MCF 10A (cell line): ENCODE data around the gene TAF6L. TPM values are rescaled to one million over a fixed set of nuclear protein-coding genes. Genes with fewer than 3 reads are reported as not detected.

Experiments
- BruUV-seq: library from RNA; stranded (reverse); fragments of 400-500 nt; replicated peaks from 2 replicates; lab custom pipeline; 2021; lab: Mats Ljungman, UMichigan
- CTCF ChIA-PET: fragments of 300-600 bp; sonication (Branson Sonifier 250); formaldehyde crosslinking; extraction: SDS; loops from one replicate; lab custom pipeline; 2021; ENCODE audit warnings: antibody characterized with exemption, inconsistent platforms; lab: Yijun Ruan, JAX
- POLR2A ChIA-PET: fragments of 300-600, 350-650 bp; sonication (Branson Sonifier 250); formaldehyde crosslinking; extraction: SDS; loops from one replicate; lab custom pipeline; 2020; ENCODE audit warnings: antibody characterized with exemption, inconsistent platforms; lab: Yijun Ruan, JAX
- DNase-seq: peaks from one replicate; pipeline ENCODE4 v3.0.0-alpha.2; 2018; ENCODE audit not compliant: unreplicated experiment
- H3K27ac Mint-ChIP-seq: one replicate; pipeline ENCODE4 v1.8.0; 2022; ENCODE audit warnings: mild to moderate bottlenecking, low read depth, mixed read lengths; ENCODE audit not compliant: unreplicated experiment
- H3K27me3 Mint-ChIP-seq: one replicate; pipeline ENCODE4 v1.8.0; 2022; ENCODE audit warnings: mixed read lengths; ENCODE audit not compliant: insufficient read depth, unreplicated experiment
- H3K36me3 Mint-ChIP-seq: one replicate; pipeline ENCODE4 v1.8.0; 2022; ENCODE audit warnings: mild to moderate bottlenecking, moderate library complexity, mixed read lengths; ENCODE audit not compliant: insufficient read depth, unreplicated experiment
- H3K4me1 Mint-ChIP-seq: one replicate; pipeline ENCODE4 v1.8.0; 2022; ENCODE audit warnings: mixed read lengths; ENCODE audit not compliant: insufficient read depth, unreplicated experiment
- H3K4me3 Mint-ChIP-seq: one replicate; pipeline ENCODE4 v1.8.0; 2022; ENCODE audit warnings: mild to moderate bottlenecking, moderate library complexity, mixed read lengths; ENCODE audit not compliant: unreplicated experiment
- H3K9me3 Mint-ChIP-seq: one replicate; pipeline ENCODE4 v1.8.0; 2022; ENCODE audit warnings: mixed read lengths; ENCODE audit not compliant: unreplicated experiment
- CTCF ChIP-seq: fragments of 200-600 bp; IDR thresholded peaks from one replicate; pipeline ENCODE4 v1.8.0; 2022; ENCODE audit warnings: antibody characterized with exemption, mild to moderate bottlenecking; ENCODE audit not compliant: unreplicated experiment
- intact Hi-C: fragments of 100-400 bp; cut with micrococcal nuclease; formaldehyde crosslinking; loops from 2 replicates; pipeline ENCODE4 v1.14.1; 2022
- total RNA-seq: library from RNA; stranded (reverse); gene quantifications from 2 replicates; pipeline ENCODE4 v1.2.3, GENCODE V29; 2022

TAF6L gene
- total RNA-seq, 1 experiment from 2014 or later, result 11.6 TPM

- H3K27ac Mint-ChIP-seq, result peak overlapping the region; percentile 99
- no TSS peak for BruUV-seq
- peaks cover 31% of the 10 kb centered on the region for H3K36me3 Mint-ChIP-seq
- H3K9me3 Mint-ChIP-seq, result no peaks in the 10 kb centered on the region
- H3K27me3 Mint-ChIP-seq, result no peaks in the 10 kb centered on the region
- peak overlapping the region; percentile 95 for H3K4me3 Mint-ChIP-seq
- peak; percentile 69 for DNase-seq
- H3K4me1 Mint-ChIP-seq, result peaks cover 20% of the 10 kb centered on the region
- intact Hi-C loops, result no loop called here
- no peak for TF ChIP-seq CTCF
- ChIA-PET CTCF (interaction anchor here (0.6 to 2.9 kb wide), 10 partner anchors 10 to 415 kb away, joined by 3 to 8 read pairs (median 4); partner anchors contain the start of gene TMEM179B), POLR2A (interaction anchor here (0.7 to 5.2 kb wide), 31 partner anchors 9 to 1378 kb away, joined by 3 to 163 read pairs (median 6); partner anchors contain the start of genes C11orf98, CSKMT, HNRNPUL2 and LBHD1)
Observed at GRCh38 chr11:62806611-62807121, 35.5 kb downstream of the TAF6L start.

DNA sequence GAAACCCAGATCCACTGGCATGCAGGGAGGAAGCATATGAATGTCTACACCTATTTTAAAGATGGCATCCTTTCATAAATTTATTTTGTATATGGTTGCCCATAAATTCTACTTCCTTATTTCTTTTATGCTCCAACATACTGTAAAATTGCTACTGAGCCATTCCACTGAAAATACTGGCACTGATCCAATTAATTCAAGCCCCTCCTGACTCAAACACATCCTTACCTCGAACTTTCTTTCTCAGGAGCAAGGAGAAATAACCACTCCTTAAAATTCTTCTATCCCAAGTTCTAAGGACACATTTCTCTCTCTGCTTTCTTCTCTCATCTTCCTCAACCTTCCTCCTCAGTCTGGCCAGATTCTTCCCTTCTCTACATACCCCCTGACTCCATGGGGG, 39.6 kb downstream of the TAF6L start:
- Mint-ChIP-seq H3K4me1 (peaks cover 10% of the 10 kb centered on the region), H3K4me3 (no peak overlapping the region), H3K9me3 (no peaks in the 10 kb centered on the region), H3K27ac (no peak overlapping the region), H3K27me3 (no peaks in the 10 kb centered on the region), H3K36me3 (peaks cover 20% of the 10 kb centered on the region)
- TF ChIP-seq CTCF, result no peak
- intact Hi-C loops, result no loop called here
- CTCF ChIA-PET, result interaction anchor here (0.6 to 0.7 kb wide), 2 partner anchors 25 to 63 kb away, joined by 4 to 5 read pairs; no protein-coding TSS in a partner anchor
- BruUV-seq, result no TSS peak
- no peak for DNase-seq
- POLR2A ChIA-PET, result no interaction called here

DNA sequence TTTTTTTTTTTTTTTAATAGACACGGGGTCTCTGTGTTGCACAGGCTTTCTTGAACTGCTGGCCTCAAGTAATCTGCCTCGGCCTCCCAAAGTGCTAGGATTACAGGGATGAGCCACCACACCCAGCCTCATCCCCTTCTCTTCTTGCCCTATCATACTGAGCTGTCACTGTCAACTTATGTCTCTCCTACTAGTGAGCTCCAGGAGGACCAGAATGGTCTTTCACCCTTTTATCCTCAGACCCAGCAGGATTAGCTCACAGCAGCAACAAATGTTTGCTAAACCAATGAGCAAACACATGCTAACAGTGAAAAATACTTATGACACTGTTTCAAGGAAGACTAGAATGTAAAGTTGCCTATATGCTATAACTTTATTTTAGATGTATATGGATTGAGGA, 40.5 kb downstream of the TAF6L start:
- CTCF ChIA-PET, result interaction anchor here (0.6 to 0.7 kb wide), 2 partner anchors 8 to 26 kb away, joined by 3 to 5 read pairs; no protein-coding TSS in a partner anchor
- Mint-ChIP-seq H3K4me1 (peaks cover 2% of the 10 kb centered on the region), H3K36me3 (peaks cover 28% of the 10 kb centered on the region), H3K27ac (peak overlapping the region; percentile 18), H3K4me3 (no peak overlapping the region), H3K27me3 (no peaks in the 10 kb centered on the region), H3K9me3 (no peaks in the 10 kb centered on the region)
- intact Hi-C loops, result no loop called here
- no peak for TF ChIP-seq CTCF
- no TSS peak for BruUV-seq
- no peak for DNase-seq
- POLR2A ChIA-PET, result interaction anchor here (0.5 to 2.5 kb wide), 3 partner anchors 18 to 86 kb away, joined by 3 to 11 read pairs (median 3); no protein-coding TSS in a partner anchor

- ChIA-PET CTCF (interaction anchor here (0.6 to 1.2 kb wide), 5 partner anchors 8 to 44 kb away, joined by 3 to 6 read pairs (median 3); no protein-coding TSS in a partner anchor), POLR2A (interaction anchor here (0.9 to 3.1 kb wide), 6 partner anchors 10 to 40 kb away, joined by 3 to 21 read pairs (median 7); partner anchors contain the start of genes NXF1, STX5 and WDR74)
- peaks cover 77% of the 10 kb centered on the region for H3K36me3 Mint-ChIP-seq
- no TSS peak for BruUV-seq
- TF ChIP-seq CTCF, result no peak
- H3K27me3 Mint-ChIP-seq, result no peaks in the 10 kb centered on the region
- no peaks in the 10 kb centered on the region for H3K4me1 Mint-ChIP-seq
- H3K9me3 Mint-ChIP-seq, result no peaks in the 10 kb centered on the region
- no peak for DNase-seq
- no peak overlapping the region for H3K4me3 Mint-ChIP-seq
- no peak overlapping the region for H3K27ac Mint-ChIP-seq
- intact Hi-C loops, result no loop called here
Observed at GRCh38 chr11:62816557-62816956, 45.4 kb downstream of the TAF6L start.
